Right ventricle myocardium superior (tissue), 1 donor: Measurements from ENCODE around the gene TCTN2. TPM values are rescaled to one million over a fixed set of nuclear protein-coding genes. Genes with fewer than 3 reads are reported as not detected.

Source experiments
- total RNA-seq: library from RNA; stranded (reverse); fragmentation: NEBNext Ultra II Directional; extraction: Animal tissue kit (Norgen Biotek cat#: 25700); gene quantifications from one replicate; pipeline ENCODE4 v1.2.1, GENCODE V29; 2021
- donor health status: DM: no; HTN: yes; CAD: no; lungs with severe emphysema.

The TCTN2 gene
- total RNA-seq, 1 donor from 2014 or later: 3.3 TPM

Other genes starting within 250 kb of the TCTN2 start
- gene RILPL2, start 234.4 kb upstream of the TCTN2 start, total RNA-seq: 1.9 TPM
- 23.4 TPM for gene SNRNP35, start 213.0 kb upstream of the TCTN2 start, total RNA-seq
- gene RILPL1, start 137.4 kb upstream of the TCTN2 start, total RNA-seq: 92.4 TPM
- gene TMED2, start 86.6 kb upstream of the TCTN2 start, total RNA-seq: 155 TPM
- 4.0 TPM for gene DDX55, start 69.0 kb upstream of the TCTN2 start, total RNA-seq
- gene EIF2B1, start 37.4 kb upstream of the TCTN2 start, total RNA-seq: 28.6 TPM
- 11.1 TPM for gene GTF2H3, start 37.3 kb upstream of the TCTN2 start, total RNA-seq
- 9.8 TPM for gene ATP6V0A2, start 41.2 kb downstream of the TCTN2 start, total RNA-seq
- 0.08 TPM for gene DNAH10, start 91.2 kb downstream of the TCTN2 start, total RNA-seq